ENCODE results near the gene SH3BP4.

DNA sequence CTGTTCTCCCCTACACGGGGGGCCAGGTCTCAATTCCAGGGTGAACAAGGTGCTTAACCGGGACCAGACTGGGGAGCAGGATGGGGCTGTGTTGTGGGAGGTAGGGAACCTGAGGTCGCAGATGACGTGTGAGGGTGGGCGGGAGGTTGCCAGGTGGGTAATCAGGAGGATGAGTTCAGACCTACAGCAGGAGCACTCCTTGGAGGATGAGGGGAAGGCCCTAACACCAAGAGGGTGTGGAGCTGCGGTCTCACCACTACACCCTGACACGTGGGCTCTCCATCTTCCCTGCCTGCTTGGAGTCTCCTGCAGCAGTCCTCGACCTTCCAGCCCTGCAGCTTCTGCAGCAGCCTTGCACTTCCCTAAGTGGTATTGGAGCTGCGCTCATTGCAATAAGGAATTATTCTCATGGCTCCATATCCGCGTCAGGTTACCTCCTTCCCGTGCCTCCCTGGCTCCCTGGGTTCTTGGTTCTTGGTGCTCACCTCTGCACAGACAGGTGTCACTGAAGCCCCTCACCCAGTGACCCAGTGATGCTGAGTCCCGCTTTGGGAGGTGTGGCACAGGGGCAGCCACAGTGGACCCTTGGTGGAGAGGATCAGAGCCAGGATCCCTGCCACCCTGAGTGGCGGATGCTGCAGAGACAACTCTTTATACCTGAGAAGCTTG is 15.5 kb downstream of the SH3BP4 start:
- TF ChIP-seq, protein P1, sequence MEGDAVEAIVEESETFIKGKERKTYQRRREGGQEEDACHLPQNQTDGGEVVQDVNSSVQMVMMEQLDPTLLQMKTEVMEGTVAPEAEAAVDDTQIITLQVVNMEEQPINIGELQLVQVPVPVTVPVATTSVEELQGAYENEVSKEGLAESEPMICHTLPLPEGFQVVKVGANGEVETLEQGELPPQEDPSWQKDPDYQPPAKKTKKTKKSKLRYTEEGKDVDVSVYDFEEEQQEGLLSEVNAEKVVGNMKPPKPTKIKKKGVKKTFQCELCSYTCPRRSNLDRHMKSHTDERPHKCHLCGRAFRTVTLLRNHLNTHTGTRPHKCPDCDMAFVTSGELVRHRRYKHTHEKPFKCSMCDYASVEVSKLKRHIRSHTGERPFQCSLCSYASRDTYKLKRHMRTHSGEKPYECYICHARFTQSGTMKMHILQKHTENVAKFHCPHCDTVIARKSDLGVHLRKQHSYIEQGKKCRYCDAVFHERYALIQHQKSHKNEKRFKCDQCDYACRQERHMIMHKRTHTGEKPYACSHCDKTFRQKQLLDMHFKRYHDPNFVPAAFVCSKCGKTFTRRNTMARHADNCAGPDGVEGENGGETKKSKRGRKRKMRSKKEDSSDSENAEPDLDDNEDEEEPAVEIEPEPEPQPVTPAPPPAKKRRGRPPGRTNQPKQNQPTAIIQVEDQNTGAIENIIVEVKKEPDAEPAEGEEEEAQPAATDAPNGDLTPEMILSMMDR (IDR thresholded peaks at IDR 0.05): no peak
- TF ChIP-seq POLR2AphosphoS5 (IDR thresholded peaks at IDR 0.05; ENCODE audit: insufficient read depth in 1 of 2, low read depth in 1 of 2): no peak

All from vagina (tissue), 2 donors.